Globus pallidus (tissue), 1 donor: ENCODE measurements around the gene MYO1D.

Source experiments
- DNase-seq: peaks from one replicate; pipeline ENCODE4 v3.0.0-alpha.2; 2015; ENCODE audit warnings: low spot score

Gene MYO1D

DNA sequence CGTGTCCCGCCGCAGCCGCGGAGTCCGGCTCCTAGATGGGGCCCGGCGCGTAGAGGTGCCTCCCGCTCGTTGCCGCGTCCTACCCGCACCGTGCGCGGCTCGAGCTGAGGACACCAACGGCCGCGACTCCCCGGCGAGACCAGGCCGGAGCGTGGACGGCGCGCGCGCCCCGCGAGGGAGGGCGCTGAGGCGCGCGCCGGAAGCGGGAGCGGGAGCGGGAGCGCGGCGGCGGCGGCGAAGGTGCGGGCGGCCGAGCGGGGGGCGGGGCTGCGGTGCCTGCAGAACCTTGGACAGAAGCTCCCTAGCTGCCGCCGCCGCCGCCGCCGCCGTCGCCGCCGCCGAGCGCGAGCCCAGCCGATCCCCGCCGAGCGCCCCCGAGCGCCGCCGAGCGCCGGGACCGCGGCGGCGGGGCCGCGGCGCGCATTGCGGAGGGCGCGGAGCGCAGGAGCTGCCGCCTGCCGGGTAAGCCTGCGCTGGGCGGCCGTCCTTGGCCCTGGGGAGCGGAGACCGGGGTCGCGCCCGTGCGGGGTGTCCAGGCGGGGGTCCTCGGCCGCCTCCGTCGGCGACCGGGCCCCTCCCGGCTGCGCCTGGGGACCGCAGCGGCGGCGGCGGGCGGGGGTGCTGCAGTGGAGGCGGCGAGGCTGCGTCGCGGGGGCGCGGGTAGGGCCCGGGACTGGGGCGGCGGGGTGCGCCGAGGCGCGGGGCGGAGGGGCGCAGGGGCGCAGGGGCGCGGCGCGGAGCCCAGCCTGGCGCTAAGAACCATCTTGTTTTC, 390.0 kb downstream of the MYO1D start, which contains the start of gene CDK5R1:
CDK5R1 (plus strand) TSS at position 293 of the 772 bp plus-strand sequence. CDS start 628 bp downstream, outside the sequence.
- DNase-seq, result peak; percentile 68

DNA sequence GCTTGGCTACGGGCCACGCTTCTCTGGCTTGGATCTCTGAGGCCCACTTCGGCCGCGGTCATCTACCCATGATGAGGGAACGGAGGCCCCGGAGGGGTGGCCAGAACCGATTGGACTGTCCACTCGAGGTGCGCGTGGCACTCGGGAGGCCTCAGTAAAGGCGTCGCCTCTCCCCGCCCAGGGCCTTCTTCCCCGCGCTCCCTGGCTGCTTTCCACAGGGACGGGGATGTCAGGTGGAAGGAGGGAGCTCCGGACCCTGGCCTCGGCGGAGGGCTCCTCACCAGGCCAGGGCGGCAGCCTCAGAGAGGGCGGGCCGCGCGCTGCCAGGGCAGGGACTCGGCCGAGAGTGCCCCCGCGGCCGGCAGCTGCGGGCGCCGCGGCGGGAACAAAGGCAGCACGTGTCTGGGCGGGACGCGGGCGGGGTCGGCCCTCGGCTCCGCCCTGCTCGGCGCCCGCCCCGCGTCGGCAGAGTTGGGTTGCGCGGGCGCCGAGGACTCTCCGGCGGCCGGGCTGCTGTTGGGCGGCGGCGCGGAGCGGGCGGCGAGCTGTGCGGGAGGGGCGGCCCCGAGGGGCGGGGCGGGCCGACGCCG, 390.7 kb downstream of the MYO1D start:
- DNase-seq, result peak; percentile 90

DNA sequence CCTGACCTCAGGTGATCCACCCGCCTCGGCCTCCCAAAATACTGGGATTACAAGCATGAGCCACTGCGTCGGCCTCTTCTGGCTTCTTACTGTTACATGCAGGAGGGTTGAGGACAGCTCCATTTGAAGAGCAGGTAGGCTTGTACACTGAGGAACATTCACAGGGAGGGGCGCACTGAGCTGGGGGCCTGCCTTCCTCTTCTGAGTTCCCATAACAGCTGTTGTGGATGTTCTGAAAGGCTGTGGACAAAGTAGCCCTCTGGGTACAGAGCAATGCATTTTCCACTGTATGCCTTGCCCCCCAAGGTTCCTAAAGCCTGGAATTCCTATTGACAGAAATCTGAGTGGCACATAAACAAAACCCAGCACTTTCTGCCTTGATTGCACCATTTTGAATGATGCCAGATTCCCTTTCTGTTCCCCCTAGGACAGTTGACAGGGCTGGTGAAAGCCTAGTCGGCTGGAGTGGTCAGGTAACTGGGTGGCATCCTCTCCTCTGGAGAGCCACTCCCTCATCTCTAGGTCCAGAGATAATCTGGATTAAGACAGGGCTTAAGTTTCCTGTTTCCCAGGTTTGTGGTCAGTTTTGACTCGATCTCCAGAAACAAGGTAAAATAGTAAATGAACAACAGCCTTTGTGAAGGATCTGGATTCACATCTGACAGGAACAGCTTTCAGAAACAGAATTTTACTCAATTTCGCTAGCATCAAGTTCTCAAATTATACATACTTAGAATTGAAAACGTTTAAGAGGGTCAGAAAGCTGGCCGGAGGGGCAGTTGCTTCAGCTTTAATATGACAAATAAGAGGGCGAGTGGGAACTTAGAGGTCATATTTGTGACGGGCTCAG, 391.4 kb downstream of the MYO1D start:
- no peak for DNase-seq

DNA sequence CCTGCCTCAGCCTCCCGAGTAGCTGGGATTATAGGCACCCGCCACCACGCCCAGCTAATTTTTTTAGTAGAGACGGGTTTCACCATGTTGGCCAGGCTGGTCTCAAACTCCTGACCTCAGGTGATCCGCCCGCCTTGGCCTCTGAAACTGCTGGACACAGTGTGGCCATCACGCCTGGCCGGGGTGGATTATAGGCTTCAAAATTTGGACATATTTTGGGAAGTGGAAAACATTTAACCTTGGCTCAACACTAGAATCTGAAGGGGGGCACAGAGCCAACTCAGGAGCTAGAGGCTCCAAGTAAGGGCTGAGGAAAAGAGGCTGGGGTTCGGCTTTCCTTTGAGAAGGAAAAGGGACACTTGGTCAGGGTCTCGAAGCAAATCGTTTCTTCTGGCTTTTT, 392.3 kb downstream of the MYO1D start:
- no peak for DNase-seq

DNA sequence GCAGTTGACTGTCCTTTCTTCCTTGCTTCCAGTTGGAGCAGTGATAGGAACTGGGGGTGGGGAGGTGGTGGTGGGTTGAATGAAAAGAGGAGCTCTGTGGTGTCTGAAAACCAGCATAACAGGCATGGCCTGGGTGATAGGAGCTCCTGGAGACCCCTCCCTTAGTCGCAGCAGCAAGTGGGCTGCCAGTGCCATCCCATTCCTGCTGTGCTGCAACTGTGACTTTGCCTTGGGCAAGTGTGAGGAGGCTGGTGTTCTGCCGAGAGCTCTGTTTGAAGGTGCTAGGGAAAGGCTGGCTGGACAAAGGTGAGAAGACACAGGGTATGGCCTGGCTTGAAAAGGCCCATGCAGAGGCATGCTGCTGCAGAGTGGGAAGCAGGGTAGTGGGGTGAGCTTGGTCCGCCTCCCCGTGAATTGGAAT, 392.9 kb downstream of the MYO1D start:
- DNase-seq, result no peak

DNA sequence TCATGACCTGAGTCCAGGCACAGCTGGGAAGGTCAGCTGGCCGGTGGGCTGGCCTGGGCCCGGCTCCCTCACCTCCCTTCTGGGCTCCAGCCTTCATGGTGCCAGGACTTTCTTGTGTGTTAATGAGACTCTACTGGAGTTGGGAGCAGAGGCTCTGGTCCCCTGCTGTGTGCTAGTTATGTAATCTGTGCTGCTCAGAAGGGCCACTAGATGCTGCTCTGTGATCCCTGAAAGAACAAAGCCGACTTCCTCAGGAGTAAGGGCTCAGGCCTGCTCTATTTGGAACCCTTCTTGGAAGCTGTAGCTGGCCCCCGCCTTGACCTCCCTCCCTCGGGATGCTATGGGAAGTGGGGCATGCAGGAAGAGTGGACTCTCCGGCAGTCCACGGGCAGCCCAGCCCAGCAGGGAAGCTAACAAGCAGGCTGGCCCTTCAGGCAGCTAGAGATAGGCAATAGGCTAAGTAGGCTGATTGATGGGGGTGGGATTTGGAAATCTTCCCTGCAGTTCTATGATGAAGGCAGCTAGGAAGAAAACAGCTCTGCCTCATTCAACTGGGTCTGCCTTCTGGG, 393.4 kb downstream of the MYO1D start:
- DNase-seq, result peak; percentile 95

DNA sequence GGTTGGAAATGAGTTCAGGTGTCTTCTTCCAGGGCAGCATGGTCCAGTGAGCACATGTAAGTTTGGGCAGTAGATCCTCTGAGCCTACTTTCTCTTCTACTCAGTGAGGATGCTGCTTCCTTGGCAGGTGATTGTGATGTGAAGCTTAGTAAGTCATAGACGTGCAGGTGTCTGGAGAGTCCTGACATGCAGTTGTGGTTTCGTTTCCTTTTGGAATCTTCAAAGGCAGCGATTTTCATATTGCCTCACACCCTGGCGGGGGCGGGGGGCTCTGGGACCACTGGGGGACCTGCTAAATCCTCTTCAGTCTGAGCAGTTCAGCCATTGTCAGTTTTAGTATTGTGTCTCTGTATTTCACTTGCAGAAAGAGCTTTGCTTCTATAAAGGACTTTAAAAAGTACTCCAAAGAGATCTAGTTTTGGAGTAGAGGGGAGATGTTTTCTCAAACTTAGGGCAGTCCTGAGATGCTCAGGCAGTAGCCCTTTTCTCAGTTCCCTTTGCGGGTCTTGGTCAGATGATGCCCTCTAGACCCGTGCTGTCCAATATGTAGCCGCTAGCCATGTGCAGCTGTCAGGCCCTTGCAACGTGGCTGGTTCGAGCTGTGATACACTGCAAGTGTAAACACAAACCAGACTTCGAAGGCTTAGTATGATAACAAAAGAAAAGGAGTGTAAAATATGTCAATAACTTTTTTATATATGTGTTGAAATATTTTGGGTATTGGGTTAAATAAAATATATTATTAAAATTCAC, 394.2 kb downstream of the MYO1D start:
- DNase-seq, result no peak

DNA sequence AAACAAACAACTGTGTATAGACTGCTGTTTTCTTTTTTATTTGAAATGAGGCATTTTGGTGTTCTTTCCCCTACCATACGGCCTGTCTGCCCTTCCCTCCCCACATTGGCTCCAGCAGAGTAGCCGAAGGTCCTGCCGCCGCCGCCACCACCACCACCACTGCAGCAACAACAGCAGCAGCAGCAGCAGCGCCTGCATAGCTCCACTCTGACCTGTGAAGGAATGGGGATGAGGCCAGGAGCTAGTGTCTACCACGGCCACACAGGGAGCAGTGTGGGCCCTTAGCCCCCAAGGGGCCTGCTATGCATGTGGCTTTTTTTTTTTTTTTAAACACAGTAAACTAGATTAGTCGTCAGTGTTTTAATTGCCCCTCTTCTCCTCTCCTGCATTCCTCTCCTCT, 395.7 kb downstream of the MYO1D start:
- no peak for DNase-seq

DNA sequence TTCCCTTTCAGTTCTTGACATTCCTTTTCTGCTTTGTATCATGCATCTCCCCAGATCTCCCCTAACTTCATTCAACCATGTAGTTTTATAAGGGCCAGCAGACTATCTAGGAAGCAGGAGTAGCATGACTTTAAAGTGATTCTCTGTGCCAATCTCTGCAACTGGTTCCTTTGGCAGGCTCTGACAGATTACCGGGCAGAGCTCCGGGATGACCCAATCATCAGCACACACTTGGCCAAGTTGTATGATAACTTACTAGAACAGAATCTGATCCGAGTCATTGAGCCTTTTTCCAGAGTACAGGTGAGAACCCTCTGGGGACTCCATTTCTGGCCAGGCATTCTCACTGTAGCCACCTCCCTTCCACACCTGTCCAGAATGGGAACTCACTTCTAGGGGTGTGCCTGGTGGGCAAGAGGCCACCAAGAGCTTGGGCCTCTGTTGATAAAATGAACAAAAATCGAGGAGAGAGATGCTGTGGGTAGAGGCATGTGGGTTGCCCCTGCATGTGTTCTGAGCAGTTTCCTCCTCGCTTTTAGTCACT, 397.8 kb downstream of the MYO1D start:
- no peak for DNase-seq

DNA sequence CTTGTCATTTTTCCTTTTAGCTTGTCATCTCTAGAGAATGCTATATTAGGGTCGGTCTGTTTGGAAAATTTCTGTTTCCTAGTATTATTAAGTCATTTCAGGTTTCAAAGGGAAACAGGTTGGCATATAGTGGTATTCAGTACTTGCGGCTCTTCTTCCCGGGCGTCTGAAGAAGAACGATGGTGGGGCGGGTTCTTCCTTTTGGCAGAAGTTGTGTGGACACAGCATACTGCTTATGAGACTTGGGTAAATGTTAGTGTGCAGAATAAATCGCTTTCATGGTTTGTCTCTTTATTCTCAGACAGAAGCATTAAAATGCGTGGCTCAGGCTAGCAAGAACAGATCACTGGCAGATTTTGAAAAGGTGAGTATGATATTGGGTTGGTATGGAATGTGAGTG, 399.7 kb downstream of the MYO1D start:
- DNase-seq, result no peak

DNA sequence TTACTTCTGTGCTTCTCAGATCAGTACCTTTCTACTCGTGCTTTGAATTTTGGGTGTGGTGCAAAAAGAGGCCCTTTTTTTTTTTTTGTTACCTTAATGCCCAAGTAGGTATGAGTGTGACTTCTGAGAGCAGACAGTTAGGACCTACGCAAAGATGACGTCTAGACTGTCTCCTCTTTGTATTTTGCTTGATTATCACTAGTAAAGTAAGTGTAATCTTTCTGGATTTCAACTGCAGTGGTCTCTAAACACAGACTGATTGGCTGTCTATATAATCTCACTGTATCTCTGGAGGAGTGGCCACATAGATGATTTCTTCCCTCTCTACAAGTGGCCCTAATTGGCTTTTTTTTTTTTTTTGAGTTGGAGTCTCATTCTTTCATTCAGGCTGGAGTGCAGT, 401.7 kb downstream of the MYO1D start:
- no peak for DNase-seq

DNA sequence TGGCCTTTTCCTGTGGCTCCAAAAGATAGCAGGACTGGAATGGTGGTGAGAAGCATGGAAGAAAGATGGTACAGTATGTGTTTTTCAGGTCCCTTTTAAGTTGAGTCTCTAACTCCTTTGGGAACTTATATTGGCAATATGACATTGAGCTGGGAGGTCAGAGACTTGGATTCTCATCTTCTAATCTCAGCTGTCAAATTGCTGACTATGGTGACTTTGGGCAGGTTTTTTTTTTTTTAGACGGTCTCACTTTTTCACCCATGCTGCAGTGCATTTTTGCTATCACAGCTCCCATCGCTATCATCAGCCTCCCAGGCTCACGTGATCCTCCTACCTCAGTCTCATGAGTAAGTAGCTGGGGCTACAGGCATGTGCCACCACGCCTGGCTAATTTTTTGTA, 405.3 kb downstream of the MYO1D start:
- no peak for DNase-seq

DNA sequence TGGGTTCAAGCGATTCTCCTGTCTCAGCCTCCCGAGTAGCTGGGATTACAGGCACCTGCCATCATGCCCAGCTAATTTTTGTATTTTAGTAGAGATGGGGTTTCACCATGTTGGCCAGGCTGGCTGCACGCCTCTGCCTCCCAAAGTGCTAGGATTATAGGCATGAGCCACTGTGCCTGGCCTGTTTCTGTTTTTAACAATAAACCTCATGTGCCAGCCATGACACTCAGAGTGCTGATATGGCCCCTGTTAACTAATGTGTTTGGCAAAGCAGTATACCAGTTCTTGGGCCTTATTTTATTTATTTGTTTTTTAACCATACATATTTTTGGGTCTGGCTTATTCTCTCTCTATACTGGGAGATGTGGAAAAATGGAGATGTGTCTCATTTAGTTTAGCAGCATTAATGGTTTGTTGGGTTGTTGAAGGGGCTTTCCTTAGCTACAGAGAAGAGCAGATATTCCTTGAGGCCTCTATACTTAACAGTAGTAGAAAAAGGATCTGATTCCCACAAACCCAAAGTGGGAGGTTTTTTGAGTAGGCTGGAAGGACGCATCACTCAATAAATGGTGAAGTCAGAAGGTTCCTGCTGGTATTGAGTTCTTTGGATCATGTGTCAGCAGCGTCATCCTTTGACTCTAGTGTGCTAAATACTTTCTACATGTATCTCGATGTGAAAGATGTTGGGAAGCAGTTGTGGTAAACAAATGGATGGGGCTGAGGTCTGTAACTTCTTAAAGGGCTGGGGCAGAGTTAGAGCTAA, 406.3 kb downstream of the MYO1D start:
- no peak for DNase-seq

DNA sequence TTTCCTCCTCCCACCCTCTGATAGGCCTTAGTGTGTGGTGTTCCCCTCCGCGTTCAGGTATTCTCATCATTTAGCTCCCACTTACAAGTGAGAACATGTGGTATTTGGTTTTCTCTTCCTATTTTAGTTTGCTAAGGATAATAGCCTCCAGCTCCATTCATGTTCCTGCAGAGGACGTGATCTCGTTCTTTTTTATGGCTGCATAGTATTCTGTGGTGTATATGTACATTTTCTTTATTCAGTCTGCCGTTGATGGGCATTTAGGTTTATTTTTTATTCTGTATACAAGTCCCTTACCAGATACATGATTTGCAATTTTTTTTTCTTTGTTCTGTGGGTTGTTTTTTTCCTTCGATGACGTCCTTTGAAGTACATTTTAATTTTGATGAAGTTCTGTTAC, 409.0 kb downstream of the MYO1D start:
- DNase-seq, result no peak

DNA sequence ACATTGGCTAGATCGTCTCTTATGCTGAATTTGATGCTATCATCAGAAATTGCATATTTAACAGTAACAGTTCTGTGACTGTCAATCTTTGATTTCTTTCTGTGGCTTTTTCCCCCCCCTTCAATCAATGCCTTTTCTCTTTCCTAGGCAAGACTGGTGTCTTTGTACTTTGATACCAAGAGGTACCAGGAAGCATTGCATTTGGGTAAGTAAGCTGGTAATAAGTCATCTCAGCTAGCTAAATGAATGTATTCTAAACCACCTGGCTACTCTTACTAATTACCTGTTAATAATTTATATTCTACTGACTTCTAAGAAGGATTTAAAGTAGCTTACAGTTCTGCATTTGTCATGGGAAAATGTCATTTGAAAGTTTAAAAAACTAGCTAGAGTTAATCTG, 412.6 kb downstream of the MYO1D start:
- DNase-seq, result no peak

DNA sequence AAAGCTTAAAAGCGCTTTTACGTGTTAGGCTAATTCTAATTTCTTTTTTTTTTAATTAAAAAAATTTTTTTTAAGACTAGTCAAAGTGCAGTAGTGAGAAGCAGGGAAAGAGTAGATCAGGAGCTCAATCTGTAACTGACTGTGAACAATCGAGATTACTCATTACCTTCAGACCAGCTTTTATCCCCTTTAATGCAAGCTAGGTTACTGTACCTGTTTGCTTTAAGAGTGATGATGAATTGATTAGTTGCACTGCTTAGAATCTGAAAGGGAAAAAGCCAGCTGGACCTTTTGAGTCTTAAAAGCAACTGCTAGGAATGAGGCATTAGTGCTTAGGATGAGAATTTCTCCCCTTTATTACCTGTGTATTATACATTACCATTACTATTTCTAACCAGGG, 413.6 kb downstream of the MYO1D start:
- no peak for DNase-seq

DNA sequence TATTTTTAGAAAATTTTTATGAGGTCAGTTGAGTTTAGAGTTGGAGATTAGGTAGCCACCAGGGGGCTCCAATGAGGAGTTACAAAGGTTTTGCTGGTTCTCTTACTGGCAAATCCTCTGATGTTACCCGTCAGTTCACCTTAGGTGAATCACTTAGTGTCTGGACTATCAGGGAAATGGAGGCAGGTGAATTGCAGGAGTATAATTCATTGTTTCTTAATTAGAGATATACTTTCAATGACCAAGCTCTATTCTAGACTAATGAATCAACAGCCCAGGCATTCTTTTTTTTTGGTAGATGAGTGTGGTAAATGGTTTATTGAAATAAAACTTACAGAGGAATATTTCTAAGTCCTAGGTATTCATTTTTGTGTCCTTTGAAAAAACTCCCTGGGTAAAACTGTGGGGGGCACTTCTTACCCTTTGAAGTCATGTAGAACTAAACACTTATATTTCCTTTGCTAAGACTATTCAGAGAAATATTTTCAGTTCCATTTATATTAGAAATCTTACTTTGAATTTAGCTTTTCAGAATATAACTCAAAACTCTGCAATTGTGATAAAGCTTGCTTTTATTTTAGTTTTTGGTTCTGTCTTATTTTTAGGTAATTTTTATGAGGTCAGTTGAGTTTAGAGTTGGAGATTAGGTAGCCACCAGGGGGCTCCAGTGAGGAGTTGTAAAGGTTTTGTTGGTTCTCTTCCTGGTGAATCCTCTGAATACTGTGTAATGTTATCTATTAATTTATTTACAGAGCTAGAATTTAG, 414.9 kb downstream of the MYO1D start:
- peak; percentile 44 for DNase-seq

DNA sequence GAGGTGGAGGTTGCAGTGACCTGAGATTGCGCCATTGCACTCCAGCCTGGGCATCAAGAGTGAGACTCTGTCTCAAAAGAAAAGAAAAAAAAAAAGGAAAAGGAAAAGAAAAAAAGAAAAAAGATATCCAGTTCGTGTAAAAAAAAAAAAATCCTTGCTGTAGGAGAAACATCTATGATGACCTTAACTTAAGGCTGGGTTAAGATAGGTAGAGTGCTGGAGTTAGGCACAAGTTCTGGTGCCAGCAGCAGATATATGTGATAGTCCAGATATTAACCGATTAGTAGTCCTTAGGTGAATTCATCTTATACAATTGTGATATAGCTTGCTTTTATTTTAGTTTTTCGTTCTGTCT, 415.4 kb downstream of the MYO1D start:
- no peak for DNase-seq

DNA sequence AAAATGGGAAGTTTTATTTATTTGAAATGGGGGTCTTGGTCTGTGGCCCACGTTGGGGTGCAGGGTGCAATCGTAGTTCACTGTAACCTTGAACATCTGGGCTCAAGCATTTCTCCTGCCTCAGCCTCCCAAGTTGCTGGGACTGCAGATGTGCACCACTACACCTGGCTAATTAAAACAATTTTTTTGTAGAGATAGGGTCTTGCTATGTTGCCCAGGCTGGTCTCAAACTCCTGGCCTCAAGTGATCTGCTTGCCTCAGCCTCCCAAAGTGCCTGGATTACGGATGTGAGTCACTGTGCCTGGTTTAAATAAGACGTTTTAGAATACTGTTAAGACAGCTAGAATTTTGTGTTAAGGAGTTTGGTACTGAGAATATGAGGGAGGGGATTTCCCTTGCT, 416.9 kb downstream of the MYO1D start:
- no peak for DNase-seq

DNA sequence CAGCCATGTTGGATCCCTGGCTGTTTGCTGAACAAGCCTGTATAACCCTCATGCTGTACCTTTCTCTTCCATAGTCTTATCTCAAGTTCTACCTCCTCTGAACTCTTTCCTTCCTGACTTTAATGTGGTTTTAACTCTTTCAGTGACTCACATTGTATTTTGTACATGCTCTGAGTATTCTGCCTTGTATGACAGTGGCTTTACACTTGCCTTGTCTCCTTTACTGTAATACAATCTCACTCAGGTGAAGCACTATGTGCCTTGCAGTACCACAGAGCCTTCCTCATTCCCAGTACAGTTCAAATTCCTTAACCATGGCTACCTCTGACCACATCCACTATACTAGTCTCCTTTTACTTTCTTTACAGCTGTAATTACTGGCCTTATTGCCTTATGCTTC, 418.6 kb downstream of the MYO1D start:
- DNase-seq, result no peak
